ENCODE measurements around the gene DYNLRB1.

DYNLRB1 gene

DNA sequence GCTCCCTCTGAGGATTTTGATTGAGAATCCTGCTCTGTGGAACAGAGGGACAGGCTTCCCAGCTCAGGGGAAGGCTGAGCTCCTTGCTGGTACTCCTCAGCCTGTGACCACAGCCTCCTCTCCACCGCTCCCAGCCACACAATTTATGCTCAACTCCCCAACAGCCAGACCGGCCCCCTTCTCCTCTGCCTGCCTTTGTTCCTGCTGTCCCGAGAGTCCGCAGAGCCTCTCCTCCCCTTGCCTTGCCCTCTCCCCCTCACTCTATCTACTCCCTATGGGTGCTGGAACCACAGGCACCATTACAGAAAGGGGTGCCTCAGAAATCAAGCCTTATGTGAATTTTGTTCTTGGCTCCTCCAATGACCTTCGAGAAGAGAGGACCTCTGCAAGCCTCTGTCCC is 58.2 kb downstream of the DYNLRB1 start:
- Histone ChIP-seq H3K9me3 (ENCODE audit: control insufficient read depth in 1 of 2, low read length in 2 of 2) (no peaks in the 10 kb centered on the region), H3K4me1 (ENCODE audit: control insufficient read depth in 1 of 2, insufficient read depth in 2 of 2, low read length in 2 of 2) (peaks cover 0 to 5% of the 10 kb centered on the region in 2 donors), H3K4me3 (ENCODE audit: low read depth in 1 of 2, low read length in 2 of 2) (no peak overlapping the region), H3K27ac (ENCODE audit: low read length) (no peak overlapping the region), H3K27me3 (ENCODE audit: low read depth, low read length) (no peaks in the 10 kb centered on the region), H3K36me3 (ENCODE audit: control insufficient read depth in 1 of 2, insufficient read depth in 2 of 2, low read length in 2 of 2) (peaks cover 21 to 32% of the 10 kb centered on the region in 2 donors)

DNA sequence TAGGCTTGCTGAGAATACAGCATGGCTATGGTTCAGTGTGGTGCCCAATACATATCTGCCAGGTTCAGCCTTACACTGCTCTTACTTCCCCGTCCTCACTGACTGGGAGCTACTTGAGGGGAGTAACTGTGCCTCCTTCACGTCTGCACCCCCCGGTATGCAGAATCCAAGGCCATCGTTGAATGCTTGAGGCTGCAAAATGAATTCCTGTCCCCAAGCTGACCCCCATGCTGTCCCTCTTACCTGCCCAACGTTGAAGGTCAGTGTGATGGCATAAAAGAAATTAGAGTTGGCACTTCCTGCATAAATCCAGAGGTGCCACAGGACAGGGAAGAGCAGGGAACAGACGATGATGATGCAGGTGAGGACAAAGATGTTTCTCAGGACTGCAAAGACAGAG is 58.6 kb downstream of the DYNLRB1 start:
- peaks cover 21 to 32% of the 10 kb centered on the region in 2 donors for H3K36me3 ChIP-seq (ENCODE audit: control insufficient read depth in 1 of 2, insufficient read depth in 2 of 2, low read length in 2 of 2)
- H3K27ac ChIP-seq (ENCODE audit: low read length) = no peak overlapping the region
- H3K9me3 ChIP-seq (ENCODE audit: control insufficient read depth in 1 of 2, low read length in 2 of 2) = no peaks in the 10 kb centered on the region
- no peaks in the 10 kb centered on the region for H3K27me3 ChIP-seq (ENCODE audit: low read depth, low read length)
- H3K4me1 ChIP-seq (ENCODE audit: control insufficient read depth in 1 of 2, insufficient read depth in 2 of 2, low read length in 2 of 2) = peaks cover 0 to 5% of the 10 kb centered on the region in 2 donors
- H3K4me3 ChIP-seq (ENCODE audit: low read depth in 1 of 2, low read length in 2 of 2) = no peak overlapping the region

DNA sequence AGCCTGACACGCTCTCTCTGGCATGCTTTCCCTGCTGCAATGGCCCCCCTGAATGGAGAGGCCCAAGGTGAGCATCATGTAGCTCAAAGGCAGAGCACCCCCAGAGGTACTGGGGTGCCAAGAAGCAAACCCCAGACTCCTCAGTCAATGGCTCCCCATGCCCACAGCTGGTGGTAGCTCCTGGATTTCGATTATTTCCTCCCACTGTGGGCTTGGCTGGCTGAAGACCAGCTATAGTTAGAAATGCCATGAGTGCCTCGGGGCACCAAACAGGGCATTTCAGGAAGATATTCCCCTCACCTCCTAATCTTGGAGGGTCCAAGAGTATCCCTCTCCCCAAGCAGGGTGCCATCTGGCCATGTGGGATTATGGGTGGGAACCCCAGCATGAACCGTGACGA is 59.0 kb downstream of the DYNLRB1 start:
- Histone ChIP-seq H3K36me3 (ENCODE audit: control insufficient read depth in 1 of 2, insufficient read depth in 2 of 2, low read length in 2 of 2) (peaks cover 21 to 32% of the 10 kb centered on the region in 2 donors), H3K4me1 (ENCODE audit: control insufficient read depth in 1 of 2, insufficient read depth in 2 of 2, low read length in 2 of 2) (peaks cover 0 to 5% of the 10 kb centered on the region in 2 donors), H3K27me3 (ENCODE audit: low read depth, low read length) (no peaks in the 10 kb centered on the region), H3K27ac (ENCODE audit: low read length) (no peak overlapping the region), H3K9me3 (ENCODE audit: control insufficient read depth in 1 of 2, low read length in 2 of 2) (no peaks in the 10 kb centered on the region), H3K4me3 (ENCODE audit: low read depth in 1 of 2, low read length in 2 of 2) (no peak overlapping the region)

DNA sequence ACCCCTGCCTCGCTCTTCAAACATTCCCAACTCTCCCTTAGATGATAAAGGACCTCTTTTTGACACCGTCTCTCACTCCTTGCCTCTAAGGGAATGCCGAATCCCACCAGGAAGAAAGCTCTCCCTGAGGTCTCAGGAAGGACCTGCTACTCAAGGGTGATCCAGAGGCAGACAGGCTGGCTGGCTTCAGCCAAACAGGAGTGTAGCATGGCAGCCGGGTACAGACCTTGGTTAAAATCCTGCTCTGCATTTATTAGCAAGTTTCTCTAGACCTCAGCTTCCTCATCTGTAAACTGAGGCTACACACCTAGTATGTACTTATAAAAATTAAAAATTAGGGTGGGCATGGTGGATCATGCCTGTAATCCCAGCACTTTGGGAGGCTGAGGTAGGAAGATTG is 59.5 kb downstream of the DYNLRB1 start:
- no peak overlapping the region for H3K27ac ChIP-seq (ENCODE audit: low read length)
- H3K9me3 ChIP-seq (ENCODE audit: control insufficient read depth in 1 of 2, low read length in 2 of 2) = no peaks in the 10 kb centered on the region
- no peaks in the 10 kb centered on the region for H3K27me3 ChIP-seq (ENCODE audit: low read depth, low read length)
- H3K4me1 ChIP-seq (ENCODE audit: control insufficient read depth in 1 of 2, insufficient read depth in 2 of 2, low read length in 2 of 2) = peaks cover 0 to 5% of the 10 kb centered on the region in 2 donors
- H3K36me3 ChIP-seq (ENCODE audit: control insufficient read depth in 1 of 2, insufficient read depth in 2 of 2, low read length in 2 of 2) = peaks cover 21 to 32% of the 10 kb centered on the region in 2 donors
- H3K4me3 ChIP-seq (ENCODE audit: low read depth in 1 of 2, low read length in 2 of 2) = no peak overlapping the region

DNA sequence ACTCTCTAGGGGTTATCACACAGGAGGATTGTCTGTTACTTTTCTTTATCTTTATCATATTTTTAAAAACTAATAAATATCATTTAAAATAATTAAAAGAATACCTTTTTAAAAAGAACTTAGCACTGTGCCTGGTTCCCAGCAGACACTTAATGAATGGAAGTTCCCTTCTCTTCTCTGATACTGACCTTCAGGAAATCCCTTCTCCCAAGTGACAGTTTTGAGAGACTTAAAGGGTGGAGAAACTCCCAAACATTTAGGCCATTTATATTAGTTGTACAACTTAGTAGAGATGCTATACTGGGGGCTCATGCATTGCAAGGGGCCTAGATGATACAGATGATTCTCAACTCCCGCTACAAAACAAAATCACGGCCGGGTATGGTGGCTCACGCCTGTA is 60.8 kb downstream of the DYNLRB1 start:
- Histone ChIP-seq H3K4me1 (ENCODE audit: control insufficient read depth in 1 of 2, insufficient read depth in 2 of 2, low read length in 2 of 2) (peaks cover 4 to 5% of the 10 kb centered on the region in 2 donors), H3K36me3 (ENCODE audit: control insufficient read depth in 1 of 2, insufficient read depth in 2 of 2, low read length in 2 of 2) (peaks cover 12 to 24% of the 10 kb centered on the region in 2 donors), H3K27me3 (ENCODE audit: low read depth, low read length) (no peaks in the 10 kb centered on the region), H3K4me3 (ENCODE audit: low read depth in 1 of 2, low read length in 2 of 2) (no peak overlapping the region), H3K9me3 (ENCODE audit: control insufficient read depth in 1 of 2, low read length in 2 of 2) (no peaks in the 10 kb centered on the region), H3K27ac (ENCODE audit: low read length) (no peak overlapping the region)

DNA sequence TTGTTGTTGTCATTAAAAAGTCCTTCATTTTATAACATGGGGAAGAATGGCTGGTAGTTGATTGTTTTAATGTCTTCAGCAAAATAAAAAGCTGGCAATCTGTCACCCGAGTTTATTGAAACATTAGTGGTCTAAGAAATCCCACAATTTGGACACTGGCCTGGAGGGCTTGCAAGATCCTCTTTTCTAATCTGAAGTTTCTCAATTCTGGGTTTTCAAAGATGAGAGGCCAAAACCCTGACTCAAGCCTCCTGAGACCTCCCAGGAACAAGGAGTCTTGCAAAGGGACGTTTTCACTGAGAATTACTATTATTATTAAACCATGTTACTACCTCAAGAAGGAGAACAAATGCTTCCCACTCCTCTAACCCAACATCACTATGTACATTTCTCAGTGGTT is 61.8 kb downstream of the DYNLRB1 start:
- Histone ChIP-seq H3K9me3 (ENCODE audit: control insufficient read depth in 1 of 2, low read length in 2 of 2) (no peaks in the 10 kb centered on the region), H3K4me3 (ENCODE audit: low read depth in 1 of 2, low read length in 2 of 2) (no peak overlapping the region), H3K27me3 (ENCODE audit: low read depth, low read length) (no peaks in the 10 kb centered on the region), H3K4me1 (ENCODE audit: control insufficient read depth in 1 of 2, insufficient read depth in 2 of 2, low read length in 2 of 2) (peaks cover 4 to 5% of the 10 kb centered on the region in 2 donors), H3K27ac (ENCODE audit: low read length) (no peak overlapping the region), H3K36me3 (ENCODE audit: control insufficient read depth in 1 of 2, insufficient read depth in 2 of 2, low read length in 2 of 2) (peaks cover 12 to 29% of the 10 kb centered on the region in 2 donors)

DNA sequence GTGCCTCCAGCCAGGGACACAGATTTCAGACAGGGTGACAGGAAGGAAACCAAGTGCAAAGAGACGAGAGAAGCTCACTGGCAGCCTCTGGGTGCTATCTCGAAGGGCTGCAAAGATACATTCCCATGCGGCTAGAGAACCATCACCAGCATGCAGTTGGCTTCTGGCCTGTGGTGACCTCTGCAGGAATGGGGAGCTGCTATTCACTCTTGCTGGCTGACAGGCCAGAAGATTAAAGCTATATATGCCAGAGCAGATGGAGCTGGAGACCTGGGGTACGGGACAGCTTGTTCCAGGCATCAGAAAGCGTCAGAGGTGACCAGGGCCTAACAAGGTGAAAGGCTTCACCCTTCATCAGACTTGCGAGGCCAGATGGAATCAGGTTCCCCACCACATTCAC is 62.3 kb downstream of the DYNLRB1 start:
- H3K9me3 ChIP-seq (ENCODE audit: control insufficient read depth in 1 of 2, low read length in 2 of 2) = no peaks in the 10 kb centered on the region
- H3K27me3 ChIP-seq (ENCODE audit: low read depth, low read length) = no peaks in the 10 kb centered on the region
- no peak overlapping the region for H3K4me3 ChIP-seq (ENCODE audit: low read depth in 1 of 2, low read length in 2 of 2)
- H3K36me3 ChIP-seq (ENCODE audit: control insufficient read depth in 1 of 2, insufficient read depth in 2 of 2, low read length in 2 of 2) = peaks cover 11 to 31% of the 10 kb centered on the region in 2 donors
- H3K27ac ChIP-seq (ENCODE audit: low read length) = no peak overlapping the region
- peaks cover 4 to 5% of the 10 kb centered on the region in 2 donors for H3K4me1 ChIP-seq (ENCODE audit: control insufficient read depth in 1 of 2, insufficient read depth in 2 of 2, low read length in 2 of 2)

DNA sequence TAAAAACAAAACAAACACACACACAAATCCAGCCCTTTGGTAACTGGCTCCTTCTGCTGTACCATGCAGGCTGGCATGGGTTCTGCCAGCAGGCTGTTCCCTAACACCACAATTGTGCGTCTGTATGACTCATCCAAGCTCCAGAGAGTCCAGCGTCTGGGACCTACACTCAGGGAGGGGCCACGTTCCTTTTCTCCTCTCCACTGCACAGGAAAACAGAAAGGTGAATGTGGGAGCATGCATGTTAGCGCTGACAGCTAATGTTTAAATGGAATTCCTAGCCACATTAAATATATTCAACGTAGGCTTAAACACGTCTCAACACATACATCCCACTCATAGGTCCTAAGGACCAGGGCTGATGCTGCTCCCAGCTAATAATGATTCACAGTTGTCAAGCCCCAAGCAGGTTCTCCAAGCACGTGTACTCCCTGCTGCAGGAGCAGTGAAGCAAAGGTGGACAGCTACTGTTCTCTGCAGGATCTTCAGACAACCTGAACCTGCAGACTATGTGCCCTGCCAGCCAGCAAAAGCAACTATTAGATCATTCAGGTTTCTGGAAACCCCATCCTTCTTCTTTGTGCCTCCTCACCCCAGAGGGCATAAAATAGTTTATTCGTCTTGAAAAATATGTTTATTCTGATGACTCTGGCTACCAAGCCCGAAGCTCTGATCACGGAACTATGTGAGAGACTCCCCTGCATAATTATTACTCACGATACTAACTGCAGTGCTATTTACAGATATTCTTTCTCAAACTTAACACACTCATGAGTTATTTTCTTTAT is 63.2 kb downstream of the DYNLRB1 start:
- Histone ChIP-seq H3K4me3 (ENCODE audit: low read depth in 1 of 2, low read length in 2 of 2) (no peak overlapping the region), H3K9me3 (ENCODE audit: control insufficient read depth in 1 of 2, low read length in 2 of 2) (no peaks in the 10 kb centered on the region), H3K4me1 (ENCODE audit: control insufficient read depth in 1 of 2, insufficient read depth in 2 of 2, low read length in 2 of 2) (peaks cover 4 to 5% of the 10 kb centered on the region in 2 donors), H3K27ac (ENCODE audit: low read length) (no peak overlapping the region), H3K27me3 (ENCODE audit: low read depth, low read length) (no peaks in the 10 kb centered on the region), H3K36me3 (ENCODE audit: control insufficient read depth in 1 of 2, insufficient read depth in 2 of 2, low read length in 2 of 2) (peaks cover 5 to 23% of the 10 kb centered on the region in 2 donors)

DNA sequence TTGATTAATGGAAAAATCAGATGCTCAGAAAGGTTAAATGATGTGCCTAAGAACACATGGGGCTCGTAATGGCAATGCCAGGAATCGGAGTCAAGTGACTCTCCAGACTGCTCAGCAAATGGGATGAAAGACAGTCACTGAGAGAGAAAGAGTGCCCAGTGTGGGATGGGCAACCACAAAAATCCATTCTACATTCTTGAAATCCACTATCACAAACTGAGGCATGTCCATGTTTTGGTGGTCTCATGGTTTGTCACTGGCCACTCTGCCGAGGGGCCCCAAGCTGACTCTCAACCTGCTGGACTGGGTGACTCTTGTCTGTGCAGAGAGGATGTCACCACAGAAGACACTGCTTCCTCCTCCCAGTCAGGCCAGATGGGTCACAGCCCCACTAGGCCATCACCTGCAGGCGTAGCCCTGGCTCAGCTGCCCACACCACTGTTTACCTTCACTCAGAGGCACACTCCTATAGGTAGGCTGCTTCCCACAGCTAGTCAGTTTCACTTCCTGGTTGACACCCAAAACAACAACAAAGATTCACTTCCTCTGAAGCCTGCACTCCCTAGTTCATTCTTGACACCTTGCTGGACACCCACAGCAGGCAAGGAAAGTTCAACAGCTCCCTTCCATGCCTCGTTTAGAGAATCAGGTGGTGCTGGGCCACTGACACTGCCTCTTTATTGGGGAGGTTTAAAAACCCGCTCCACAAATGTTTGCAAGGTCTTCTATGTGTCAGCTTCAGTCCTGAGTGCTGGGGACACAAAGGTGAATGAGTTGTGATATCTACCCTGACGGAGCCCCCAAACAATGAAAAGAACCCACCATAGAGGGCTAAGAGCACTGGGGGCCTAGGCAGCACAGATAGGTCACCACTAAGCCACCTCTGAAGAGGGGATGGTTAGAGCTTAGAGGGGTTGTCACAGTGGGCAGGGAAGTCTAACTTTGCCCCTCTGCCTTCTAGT is 64.0 kb downstream of the DYNLRB1 start:
- H3K36me3 ChIP-seq (ENCODE audit: control insufficient read depth in 1 of 2, insufficient read depth in 2 of 2, low read length in 2 of 2) = peaks cover 8 to 21% of the 10 kb centered on the region in 2 donors
- no peak overlapping the region for H3K4me3 ChIP-seq (ENCODE audit: low read depth in 1 of 2, low read length in 2 of 2)
- no peak overlapping the region for H3K27ac ChIP-seq (ENCODE audit: low read length)
- no peaks in the 10 kb centered on the region for H3K9me3 ChIP-seq (ENCODE audit: control insufficient read depth in 1 of 2, low read length in 2 of 2)
- H3K4me1 ChIP-seq (ENCODE audit: control insufficient read depth in 1 of 2, insufficient read depth in 2 of 2, low read length in 2 of 2) = peaks cover 4 to 5% of the 10 kb centered on the region in 2 donors
- H3K27me3 ChIP-seq (ENCODE audit: low read depth, low read length) = no peaks in the 10 kb centered on the region

DNA sequence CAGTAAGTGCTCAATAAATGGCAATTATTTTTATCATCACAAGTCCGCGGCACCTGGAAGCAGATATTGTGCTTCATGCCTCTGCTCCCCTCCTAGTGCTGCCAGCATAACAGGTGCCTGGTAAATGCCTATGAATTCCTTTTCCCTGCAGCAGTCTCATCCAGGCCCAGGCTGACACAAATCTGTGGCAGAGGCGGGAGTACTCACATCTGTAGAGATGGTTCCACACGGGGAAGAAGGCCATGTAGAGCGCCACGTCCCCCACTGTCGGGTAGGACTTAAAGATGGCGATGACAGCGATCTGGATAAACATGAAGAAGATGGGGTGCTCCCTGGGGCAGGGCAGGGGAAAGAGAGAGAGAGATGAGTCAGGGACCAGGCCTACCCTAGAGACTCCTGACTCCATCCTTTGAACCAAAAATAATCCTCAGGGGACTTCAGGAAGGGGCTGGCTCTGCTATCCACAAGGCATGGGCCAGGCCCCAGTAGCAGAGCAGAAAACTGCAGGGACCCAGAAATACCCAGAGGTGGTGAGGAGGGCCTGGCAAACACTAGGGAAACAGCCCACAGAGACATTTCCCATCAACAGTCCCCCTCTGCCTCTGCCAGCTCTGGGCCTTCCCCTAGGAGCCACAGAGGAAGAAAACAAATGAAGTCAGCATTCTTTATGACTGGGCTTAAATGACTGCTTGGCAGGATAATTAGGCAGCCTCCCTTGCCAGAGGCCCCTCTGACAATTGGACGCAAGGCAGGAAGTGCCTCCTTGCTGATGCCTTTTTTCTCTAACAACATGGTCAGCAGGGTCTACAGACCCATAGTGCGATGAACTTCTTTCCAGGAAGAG is 65.3 kb downstream of the DYNLRB1 start:
- no peaks in the 10 kb centered on the region for H3K9me3 ChIP-seq (ENCODE audit: control insufficient read depth in 1 of 2, low read length in 2 of 2)

More for the DNA sequence above, 65.3 kb downstream of the DYNLRB1 start:
- peaks cover 8 to 20% of the 10 kb centered on the region in 2 donors for H3K36me3 ChIP-seq (ENCODE audit: control insufficient read depth in 1 of 2, insufficient read depth in 2 of 2, low read length in 2 of 2)
- H3K4me1 ChIP-seq (ENCODE audit: control insufficient read depth in 1 of 2, insufficient read depth in 2 of 2, low read length in 2 of 2) = peaks cover 4 to 5% of the 10 kb centered on the region in 2 donors
- H3K4me3 ChIP-seq (ENCODE audit: low read depth in 1 of 2, low read length in 2 of 2) = no peak overlapping the region
- H3K27me3 ChIP-seq (ENCODE audit: low read depth, low read length) = no peaks in the 10 kb centered on the region
- no peak overlapping the region for H3K27ac ChIP-seq (ENCODE audit: low read length)

Measured in muscle layer of duodenum (tissue), 2 donors.